ES-I3 (cell line): ENCODE measurements around the gene RAPGEF3.

ENCODE experiments used
- H3K36me3 ChIP-seq: 2 replicates; pipeline ENCODE4 v1.6.1; 2013; ENCODE audit warnings: mild to moderate bottlenecking, low read length, control low read depth, moderate library complexity; ENCODE audit not compliant: insufficient read depth
- H3K4me1 ChIP-seq: 2 replicates; pipeline ENCODE4 v1.6.1; 2013; ENCODE audit warnings: mild to moderate bottlenecking, control low read depth, low read length; ENCODE audit not compliant: insufficient read depth
- H3K9ac ChIP-seq: 2 replicates; pipeline ENCODE4 v1.6.1; 2013; ENCODE audit warnings: low read depth, mild to moderate bottlenecking, low read length, moderate library complexity
- H3K9me3 ChIP-seq: 2 replicates; pipeline ENCODE4 v1.6.1; 2013; ENCODE audit warnings: mild to moderate bottlenecking, low read length, moderate library complexity; ENCODE audit not compliant: control insufficient read depth, insufficient read depth

Gene RAPGEF3

DNA sequence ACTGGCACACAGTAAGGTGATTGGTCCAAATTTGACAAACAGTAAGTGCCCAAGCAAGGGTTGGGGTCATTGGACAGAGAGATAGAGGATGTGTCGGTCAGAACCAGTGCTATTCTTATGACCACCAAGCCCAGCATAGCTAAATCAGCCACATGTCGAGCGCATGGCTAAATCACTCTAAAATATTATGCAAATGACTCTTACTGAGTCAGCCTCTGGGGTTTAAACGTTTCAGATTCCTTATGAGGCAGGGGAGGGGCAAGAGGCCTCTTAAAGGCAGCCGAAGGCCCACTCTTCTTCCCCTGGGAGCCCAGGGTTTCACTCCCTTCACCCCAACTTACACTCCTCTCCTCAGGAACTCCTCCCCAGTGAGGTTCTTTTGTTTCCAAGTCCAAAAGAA is 32.8 kb downstream of the RAPGEF3 start:
- H3K36me3 ChIP-seq: no peaks in the 10 kb centered on the region
- no peaks in the 10 kb centered on the region for H3K9me3 ChIP-seq
- H3K4me1 ChIP-seq: no peaks in the 10 kb centered on the region; the same call in 1 of the 2 replicates
- no peak overlapping the region for H3K9ac ChIP-seq

DNA sequence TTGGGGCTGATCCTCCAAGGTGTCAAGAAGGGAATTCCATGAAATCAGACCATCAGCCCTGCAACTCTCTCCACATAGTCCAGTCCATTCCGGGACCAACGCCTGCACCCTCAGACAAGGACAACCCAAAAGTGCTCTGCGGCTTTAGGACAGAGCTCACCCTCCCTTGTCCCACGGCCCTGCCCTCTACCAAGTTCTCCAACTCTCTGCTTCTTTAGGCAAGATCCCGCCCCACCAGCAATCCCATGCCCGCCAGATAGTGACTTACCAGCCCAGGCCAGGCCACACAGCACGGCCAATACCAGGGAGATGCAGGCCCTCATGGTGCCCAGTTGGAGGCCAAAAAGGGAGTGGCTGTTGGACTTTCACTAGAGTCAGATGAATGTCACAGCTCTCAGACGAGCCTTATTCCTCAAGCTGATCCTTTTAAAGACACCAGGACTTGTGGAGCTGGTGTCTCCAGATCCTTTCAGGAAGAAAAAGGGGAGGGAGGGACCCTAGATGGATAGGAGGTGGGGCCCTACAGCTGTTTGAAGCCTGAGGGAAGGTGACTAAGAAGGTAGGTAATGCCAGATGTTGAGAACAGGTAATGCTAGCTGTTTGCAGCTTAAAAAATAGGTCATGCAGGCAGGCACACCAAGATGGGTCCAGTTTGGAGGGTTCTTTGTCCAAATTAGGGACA is 33.4 kb downstream of the RAPGEF3 start, which contains the start of gene ENDOU:
TSS of gene ENDOU (minus strand) at position 400 of the 682 bp plus-strand sequence. CDS start at position 323, 77 bp downstream.
- no peaks in the 10 kb centered on the region for H3K9me3 ChIP-seq
- H3K4me1 ChIP-seq: no peaks in the 10 kb centered on the region; the same call in 1 of the 2 replicates
- no peaks in the 10 kb centered on the region for H3K36me3 ChIP-seq
- no peak within 1 kb of the TSS for H3K9ac ChIP-seq

DNA sequence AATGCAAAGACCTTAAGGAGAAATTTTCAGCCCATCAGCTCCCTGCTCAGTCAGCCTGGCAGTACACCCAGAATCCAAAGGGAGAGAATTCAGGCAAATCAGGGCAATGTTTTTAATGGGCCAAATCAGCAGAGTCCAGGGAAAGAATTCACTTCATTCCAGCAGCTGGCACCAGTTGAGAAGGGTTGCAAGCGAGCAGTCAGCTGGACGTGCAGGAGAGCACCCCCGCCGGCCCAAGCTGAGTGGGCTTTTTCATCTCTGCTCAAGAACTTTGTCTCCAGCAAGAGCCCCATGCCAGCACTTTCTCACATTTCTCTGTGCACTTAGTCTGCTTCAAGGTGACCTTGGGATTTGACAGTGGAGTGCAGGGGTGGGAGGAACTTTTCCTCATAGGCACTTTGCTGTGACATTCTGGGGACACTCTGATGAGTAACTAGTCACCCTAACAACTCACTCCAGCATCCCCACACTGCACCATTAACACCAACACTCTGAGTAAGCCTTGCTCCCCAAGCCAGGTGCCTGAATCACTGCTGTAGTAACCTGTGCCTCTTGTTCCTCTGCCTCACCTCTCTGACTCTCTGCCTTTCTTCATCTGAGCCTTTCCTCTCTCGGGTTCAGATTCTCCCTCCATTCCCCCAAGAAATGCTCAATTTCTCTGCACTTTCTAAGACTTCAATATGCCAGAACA is 35.6 kb downstream of the RAPGEF3 start:
- Histone ChIP-seq H3K36me3 (no peaks in the 10 kb centered on the region), H3K4me1 (peaks cover 5% of the 10 kb centered on the region), H3K9me3 (no peaks in the 10 kb centered on the region), H3K9ac (no peak overlapping the region)

DNA sequence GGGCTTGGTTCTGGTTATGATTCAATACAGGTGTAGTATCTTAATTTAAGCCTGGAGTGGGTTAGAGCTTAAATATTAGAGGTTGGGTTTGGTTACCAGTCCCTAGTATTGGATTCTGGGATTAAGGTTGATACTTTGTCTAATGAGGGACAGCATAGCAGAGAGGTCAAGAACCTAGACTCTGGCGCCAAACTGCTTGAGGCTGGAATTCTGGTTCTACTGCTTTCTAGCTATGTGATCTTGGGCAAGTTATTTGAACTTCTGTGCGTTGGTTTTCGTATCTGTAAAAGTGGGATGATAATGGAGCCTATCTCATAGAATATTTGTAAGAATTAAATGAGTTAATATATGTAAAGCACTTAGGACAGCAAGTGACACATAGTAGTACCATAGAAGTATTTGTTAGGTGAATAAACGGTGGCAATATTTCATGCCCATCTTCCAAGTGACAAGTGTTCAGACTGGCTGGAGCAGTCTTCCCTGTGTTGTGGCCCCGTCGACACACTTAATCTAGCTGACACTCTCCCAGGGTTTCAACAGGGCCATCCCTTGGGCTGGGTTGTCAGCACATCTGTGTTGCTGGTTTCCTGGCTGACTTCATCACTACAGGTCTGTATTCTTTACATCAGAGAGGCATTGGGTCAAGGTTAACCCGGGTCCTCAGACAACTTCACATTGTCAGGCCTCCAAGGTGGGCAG is 36.4 kb downstream of the RAPGEF3 start:
- Histone ChIP-seq H3K36me3 (no peaks in the 10 kb centered on the region), H3K9ac (no peak overlapping the region), H3K4me1 (peaks cover 8% of the 10 kb centered on the region), H3K9me3 (no peaks in the 10 kb centered on the region)

DNA sequence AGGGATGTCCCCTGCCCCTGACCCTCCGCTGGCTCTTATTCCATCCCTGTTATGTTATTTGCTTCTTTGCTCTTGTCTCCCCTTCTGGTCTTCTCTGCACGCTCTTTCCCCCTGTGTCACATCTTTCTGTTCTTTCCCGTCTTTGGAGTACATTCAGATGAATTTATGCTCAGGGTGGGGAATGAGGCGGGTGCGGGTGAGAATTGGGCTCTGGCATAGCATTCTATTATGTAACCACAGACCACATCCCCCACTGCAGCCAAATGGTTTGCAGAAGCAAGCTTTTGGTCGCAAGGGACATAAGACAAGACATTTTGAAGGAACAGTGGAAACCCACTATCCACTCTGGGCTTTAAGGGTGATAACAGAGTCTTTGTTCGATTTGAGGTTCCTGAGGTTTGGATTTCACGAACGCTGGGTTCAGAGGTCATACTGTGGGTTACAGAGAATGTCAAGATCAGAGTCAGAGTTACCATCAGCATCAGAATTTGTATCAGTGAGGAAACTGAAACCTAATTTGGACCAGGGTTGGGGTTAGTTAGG is 37.2 kb downstream of the RAPGEF3 start:
- no peaks in the 10 kb centered on the region for H3K9me3 ChIP-seq
- H3K9ac ChIP-seq: no peak overlapping the region
- no peaks in the 10 kb centered on the region for H3K36me3 ChIP-seq
- peaks cover 9% of the 10 kb centered on the region for H3K4me1 ChIP-seq

DNA sequence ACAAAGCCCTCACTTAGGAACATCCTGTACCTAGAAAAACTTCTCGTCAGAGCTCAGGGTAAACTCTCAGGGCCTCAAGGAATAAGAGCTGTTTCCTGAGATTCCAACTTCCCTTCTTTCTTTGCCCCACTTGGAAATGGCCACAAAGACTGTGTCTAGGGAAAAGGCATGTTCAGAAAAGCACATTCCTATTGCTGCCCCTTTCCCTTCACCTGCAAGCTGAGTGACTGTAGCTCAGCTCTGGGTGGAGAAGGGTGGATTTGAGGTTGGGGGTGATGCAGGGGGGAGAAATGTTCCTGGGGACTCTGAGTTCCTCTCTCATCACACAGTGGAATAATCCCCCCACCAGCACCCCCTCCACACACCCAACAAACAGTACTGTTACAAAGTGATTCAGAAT is 40.1 kb downstream of the RAPGEF3 start:
- Histone ChIP-seq H3K9me3 (no peaks in the 10 kb centered on the region), H3K4me1 (peaks cover 9% of the 10 kb centered on the region), H3K9ac (no peak overlapping the region), H3K36me3 (no peaks in the 10 kb centered on the region)

DNA sequence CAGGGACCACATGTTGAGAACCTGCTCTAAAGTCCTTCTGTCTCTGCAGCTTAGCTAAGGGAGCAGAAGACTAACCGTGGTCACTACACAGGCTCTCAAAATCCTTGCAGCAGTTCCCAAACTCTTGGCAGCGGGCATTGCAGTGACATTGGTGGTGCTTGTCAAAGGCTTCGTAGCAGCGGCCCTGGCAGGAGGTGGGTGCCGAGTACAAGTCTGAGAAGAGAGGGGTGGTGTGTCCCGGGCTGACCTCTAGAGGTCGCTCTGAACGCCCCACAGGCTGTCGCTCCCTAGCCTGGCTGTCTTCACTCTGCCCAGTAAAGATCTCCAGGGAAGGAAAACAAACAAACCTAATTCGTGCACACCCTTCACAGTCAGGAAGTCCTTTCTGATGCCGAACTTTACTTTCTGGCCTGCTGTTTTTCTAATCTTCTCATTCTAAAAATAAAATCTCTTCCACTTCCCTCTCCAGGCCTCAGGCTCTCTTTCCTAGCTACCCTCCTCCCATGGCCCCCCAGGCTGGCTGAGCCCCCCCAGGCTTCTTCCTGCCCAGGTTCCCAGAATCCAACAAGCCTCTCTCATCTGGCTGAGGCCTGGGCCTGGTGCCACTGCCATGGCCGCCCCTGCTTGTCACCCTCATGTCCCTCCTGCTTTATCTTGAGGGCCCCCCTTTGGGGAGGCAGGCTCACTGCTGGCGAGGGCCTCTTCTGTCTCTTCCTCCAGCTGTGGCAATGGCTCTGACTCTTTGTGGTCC is 41.1 kb downstream of the RAPGEF3 start:
- no peaks in the 10 kb centered on the region for H3K36me3 ChIP-seq
- peaks cover 9% of the 10 kb centered on the region for H3K4me1 ChIP-seq
- H3K9ac ChIP-seq: no peak overlapping the region
- H3K9me3 ChIP-seq: no peaks in the 10 kb centered on the region

DNA sequence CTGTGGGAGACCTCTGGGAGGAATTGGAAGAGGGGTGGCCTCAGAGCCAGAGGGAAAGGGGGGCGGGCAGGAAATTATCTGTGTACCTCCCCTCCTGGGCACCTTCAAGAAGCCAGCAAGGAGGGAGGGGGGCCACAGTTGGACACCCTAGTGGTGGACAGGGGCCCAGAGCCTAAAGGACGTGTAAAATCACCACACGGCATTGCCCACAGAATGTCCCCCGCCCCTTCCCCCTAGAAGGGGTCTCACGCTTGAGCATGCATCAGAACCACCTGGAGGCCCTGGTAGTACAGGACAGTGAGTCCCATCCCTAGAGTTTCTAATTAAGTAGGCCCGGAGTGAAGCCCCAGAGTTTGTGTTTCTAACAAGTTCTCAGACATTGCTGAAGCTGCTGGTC is 41.6 kb downstream of the RAPGEF3 start:
- Histone ChIP-seq H3K4me1 (peaks cover 9% of the 10 kb centered on the region), H3K9me3 (no peaks in the 10 kb centered on the region), H3K36me3 (no peaks in the 10 kb centered on the region), H3K9ac (no peak overlapping the region)

DNA sequence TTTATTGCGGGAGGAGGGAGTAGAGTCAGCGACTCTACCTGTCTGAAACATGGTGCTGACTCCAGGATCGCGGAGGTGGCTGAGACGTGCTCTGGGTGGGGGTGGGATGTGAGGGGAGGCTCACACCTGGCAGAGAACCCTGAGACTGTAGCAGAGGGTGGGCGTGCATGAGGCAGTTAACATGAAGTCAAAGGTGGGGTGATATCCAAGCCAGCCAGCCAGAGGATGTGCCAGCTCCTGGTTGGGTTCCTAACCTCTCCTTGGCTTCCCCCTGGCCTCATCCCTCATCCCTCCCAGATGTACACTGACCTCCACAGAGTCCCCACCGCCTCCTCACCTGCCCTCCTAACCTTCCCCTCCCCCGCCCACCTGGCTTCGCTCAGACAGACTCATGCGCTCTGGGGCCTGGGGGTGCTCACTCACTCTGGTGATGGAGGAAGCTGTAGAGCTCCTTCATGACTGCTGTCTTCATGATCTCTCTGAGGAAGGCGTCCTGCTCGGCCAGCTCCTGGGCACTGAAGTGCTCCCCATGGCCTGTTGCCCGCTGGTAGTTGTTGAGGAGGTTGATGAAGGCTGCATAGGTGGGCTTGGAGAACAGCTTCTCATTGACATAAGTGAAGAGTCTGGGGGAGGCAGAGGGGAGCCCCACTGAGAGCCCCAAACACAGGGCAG is 42.7 kb downstream of the RAPGEF3 start:
- Histone ChIP-seq H3K36me3 (no peaks in the 10 kb centered on the region), H3K9me3 (no peaks in the 10 kb centered on the region), H3K9ac (no peak overlapping the region), H3K4me1 (peaks cover 9% of the 10 kb centered on the region)

DNA sequence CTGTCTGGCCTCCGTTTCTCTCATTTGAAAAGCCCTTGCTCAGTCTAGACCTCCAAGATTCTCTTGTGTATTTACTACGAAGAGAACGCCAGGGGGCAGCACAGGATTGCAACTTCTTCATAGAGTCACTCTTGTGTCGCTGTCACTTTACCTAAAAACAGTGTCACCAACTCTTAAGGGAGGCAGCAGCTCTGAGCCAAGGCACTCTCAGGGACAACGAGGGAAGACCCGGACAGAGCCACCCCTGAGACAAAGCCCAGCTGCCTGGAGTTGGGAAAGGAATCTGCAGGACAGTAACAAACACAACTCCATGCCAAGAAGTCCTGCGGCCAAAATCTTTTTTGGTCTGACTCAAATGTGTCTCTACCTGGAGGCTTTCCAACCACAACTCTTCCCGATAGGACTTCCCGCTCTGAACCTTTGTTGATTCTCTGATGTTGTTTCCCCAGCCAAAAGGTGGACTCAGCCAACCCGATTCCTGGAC is 43.2 kb downstream of the RAPGEF3 start:
- Histone ChIP-seq H3K9ac (no peak overlapping the region), H3K4me1 (peaks cover 9% of the 10 kb centered on the region), H3K9me3 (no peaks in the 10 kb centered on the region), H3K36me3 (no peaks in the 10 kb centered on the region)

DNA sequence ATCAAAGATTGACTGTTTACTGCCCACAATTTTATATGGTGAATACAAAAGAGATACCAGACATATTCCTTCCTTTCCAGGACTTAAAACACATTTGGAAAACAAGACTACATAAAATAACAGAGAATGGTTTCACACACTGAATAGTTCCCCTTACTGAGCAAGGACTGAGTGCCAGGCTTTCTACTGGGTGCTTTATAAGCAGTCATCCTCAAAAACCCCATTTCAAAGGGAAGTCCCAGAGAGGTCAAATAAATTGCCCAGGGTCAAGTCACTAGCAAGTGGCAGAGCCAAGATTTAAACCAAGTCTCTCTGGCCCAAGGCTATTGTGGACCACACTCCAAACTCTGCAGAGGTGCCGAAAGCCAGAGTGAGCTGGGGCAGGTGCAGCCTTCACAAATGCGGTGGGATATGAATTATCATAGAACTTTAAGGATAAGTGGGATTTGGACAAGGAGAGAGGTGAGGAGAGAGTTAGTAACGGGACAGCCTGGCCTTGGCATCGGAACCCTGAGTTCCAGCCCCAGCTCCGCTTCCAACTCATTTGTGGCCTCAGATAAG is 43.8 kb downstream of the RAPGEF3 start:
- peaks cover 9% of the 10 kb centered on the region for H3K4me1 ChIP-seq
- no peaks in the 10 kb centered on the region for H3K9me3 ChIP-seq
- H3K9ac ChIP-seq: no peak overlapping the region
- no peaks in the 10 kb centered on the region for H3K36me3 ChIP-seq

DNA sequence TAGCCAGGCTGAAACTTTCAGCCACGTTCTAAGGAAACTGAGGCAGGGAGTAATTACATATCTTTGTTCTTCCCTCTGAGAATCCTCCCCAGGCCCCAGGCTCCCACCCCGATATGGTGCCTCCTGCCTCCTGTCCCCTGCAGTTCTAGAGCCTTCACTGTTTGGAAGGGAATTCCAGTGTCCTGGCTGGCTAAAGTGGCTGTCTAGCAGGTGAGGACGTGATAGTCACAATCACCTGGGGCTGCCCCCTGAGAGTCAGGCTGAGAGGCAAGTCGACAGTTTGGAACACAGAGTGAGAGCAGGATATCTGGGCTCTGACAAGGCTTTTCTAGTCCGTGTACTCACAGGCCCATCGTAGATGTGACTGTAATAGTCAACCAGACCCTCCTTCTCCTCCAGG is 46.5 kb downstream of the RAPGEF3 start:
- H3K9ac ChIP-seq: no peak overlapping the region
- no peaks in the 10 kb centered on the region; the same call in 1 of the 2 replicates for H3K4me1 ChIP-seq
- H3K9me3 ChIP-seq: no peaks in the 10 kb centered on the region
- H3K36me3 ChIP-seq: no peaks in the 10 kb centered on the region

DNA sequence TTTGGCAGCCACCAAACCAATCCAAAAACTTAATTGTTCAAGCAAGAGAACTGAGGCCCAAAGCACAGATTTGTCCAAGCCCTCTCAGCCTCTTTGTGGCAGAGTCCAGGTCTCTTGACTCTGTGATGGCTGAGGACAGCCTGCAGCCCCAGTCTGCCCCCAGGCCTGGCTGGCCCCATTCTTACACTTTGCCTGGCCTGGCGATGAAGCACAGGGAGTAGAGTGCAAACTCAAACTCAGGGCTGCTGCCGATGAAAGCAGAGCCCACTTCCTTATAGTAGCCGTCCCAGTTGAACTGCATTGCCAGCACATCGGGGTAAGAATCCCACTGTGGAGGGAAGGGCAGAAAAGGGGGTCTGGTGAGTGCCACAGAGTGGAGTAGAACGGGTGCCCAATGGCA is 47.2 kb downstream of the RAPGEF3 start:
- no peaks in the 10 kb centered on the region for H3K36me3 ChIP-seq
- H3K9ac ChIP-seq: no peak overlapping the region
- peaks cover 4% of the 10 kb centered on the region; the same call in 1 of the 2 replicates for H3K4me1 ChIP-seq
- H3K9me3 ChIP-seq: no peaks in the 10 kb centered on the region
